HG03520 (cell line): ENCODE measurements around the gene ADAM8.

ENCODE experiments used
- ATAC-seq: cut with Tn5 transposase; IDR thresholded peaks from one replicate; pipeline ENCODE4 v1.9.1; 2021; ENCODE audit warnings: mild to moderate bottlenecking, moderate library complexity; ENCODE audit not compliant: unreplicated experiment

The ADAM8 gene

DNA sequence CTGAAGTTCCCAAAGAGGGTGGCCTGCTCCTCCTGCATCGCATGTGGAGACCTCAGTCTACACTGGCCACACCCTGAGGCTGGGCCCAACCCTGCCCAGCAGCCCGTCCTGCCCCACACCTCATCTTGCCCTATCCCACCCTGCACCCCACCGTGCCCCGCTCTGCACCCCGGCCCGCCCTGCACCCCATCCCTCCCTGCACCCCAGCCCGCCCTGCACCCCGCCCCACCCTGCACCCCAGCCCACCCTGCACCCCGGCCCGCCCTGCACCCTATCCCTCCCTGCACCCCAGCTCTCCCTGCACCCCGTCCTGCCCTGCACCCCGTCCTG, 24.5 kb downstream of the ADAM8 start:
- ATAC-seq = no peak

DNA sequence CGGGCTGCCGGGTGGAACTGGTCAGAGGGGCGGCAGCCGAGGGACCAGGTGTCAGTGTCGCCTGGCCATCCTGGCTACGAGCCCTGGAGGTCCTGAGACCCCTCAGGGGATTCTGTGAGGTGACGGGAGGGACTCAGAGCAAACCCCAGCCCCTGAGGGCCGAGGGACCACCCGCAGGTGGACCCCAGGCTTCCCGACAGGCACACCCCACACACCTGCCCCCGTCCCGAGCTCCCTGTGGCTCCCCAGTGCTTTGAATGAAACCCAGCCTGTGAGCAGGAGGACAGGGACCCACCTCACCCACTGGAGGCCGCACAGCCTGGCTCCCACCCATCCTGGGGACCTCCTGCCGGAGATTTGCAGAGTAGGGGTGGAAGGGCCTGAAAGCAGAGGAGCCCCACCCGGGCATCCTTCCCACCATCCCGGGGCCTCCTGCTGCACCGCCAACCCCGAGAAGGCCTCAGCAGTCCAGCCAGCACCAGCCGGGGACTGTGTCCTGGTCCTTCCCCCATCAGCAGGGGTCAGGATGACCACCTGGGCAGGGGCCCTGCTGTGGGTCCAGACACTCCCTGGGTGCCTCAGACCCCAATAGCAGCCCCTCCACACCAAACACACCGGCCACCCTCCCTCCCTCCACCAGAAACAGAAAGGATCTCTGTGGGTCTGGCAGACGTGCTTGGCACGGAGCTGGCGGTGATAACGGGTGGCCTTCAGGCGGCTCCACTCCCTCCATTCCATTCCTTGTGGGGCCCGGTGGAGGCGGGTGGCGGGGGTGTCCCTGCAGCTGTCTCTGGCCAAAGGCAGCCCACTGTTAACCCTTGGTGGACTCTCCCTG, 25.1 kb downstream of the ADAM8 start:
- ATAC-seq = no peak

DNA sequence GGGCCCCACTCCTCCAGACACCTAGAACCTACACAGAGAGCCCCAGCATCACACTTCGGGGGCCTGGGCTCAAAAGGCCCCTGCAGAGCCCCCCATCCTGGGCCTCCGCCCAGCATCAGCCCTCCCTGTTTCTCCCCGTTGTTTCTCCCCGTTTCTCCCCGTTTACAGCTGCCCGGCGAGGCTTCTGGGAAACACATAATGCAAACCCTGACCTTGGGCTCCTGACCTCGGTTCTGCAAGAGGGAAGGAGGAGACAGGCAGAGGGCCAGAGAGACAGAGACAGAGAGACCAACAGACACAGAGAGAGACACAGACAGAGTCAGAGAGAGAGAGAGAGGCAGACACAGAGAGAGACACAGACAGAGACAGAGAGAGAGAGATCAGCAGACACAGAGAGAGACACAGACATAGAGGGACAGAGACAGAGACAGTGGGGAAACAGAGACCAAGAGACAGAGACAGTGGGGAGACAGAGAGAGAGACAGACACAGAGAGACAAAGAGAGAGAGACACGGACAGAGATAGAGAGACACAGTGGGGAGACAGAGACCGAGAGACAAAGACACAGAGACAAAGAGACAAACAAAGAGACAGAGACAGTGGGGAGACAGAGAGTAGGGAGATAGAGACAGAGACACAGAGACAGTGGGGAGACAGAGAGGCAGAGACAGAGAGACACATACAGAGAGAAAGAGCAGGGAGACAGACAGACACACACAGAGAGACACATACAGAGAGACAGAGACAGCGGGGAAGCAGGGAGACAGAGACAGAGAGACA, 26.5 kb downstream of the ADAM8 start:
- no peak for ATAC-seq

DNA sequence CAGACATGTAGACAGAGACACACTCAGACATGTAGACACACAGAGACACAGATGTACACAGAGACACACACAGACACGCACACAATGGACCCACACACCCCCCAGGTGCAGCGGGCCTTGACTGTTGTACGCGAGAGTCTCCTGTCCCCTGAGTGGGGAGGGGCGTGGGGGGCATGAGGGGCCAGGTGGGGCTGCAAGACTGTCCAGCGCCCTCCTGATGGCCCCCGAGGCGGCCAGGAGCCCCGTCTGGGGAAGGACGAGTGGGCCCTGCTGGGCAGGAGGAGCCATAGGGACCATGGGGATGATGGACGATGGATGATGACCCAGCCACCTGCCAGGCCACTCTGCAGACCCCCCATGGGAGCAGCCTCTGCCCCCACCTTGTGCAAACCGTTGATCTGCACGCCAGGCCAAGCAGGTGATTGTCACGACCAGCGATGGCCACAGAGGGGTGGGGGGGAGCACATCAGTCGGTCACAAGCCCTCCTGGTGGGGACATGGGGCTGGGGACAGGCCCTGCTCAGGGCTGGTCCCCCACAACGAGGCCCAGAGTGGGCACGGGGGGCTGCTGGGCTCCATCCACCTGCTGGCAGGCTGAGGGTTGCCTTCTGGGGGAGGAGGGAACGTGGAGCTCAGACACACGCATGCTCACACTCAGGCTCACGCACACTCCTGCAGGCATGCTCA, 27.4 kb downstream of the ADAM8 start:
- no peak for ATAC-seq

DNA sequence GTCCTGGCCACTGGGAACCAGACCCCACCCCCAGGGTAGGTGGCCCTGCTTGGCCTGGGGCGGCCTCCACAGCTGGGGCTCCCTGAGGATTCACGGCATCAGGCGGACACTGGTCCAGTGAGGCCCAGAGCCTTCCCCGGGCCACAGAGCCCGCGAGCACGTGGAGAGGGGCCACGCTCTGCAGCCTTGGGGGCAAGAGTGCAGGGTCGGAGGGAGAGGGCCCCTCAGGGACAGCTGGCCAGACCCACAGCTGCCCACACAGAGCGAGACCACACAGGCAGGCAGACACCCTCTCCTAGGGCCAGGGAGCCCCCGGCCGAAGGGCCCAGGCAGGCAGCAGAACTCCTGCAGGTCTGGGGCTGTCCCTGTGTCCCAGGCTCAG, 28.3 kb downstream of the ADAM8 start:
- no peak for ATAC-seq

DNA sequence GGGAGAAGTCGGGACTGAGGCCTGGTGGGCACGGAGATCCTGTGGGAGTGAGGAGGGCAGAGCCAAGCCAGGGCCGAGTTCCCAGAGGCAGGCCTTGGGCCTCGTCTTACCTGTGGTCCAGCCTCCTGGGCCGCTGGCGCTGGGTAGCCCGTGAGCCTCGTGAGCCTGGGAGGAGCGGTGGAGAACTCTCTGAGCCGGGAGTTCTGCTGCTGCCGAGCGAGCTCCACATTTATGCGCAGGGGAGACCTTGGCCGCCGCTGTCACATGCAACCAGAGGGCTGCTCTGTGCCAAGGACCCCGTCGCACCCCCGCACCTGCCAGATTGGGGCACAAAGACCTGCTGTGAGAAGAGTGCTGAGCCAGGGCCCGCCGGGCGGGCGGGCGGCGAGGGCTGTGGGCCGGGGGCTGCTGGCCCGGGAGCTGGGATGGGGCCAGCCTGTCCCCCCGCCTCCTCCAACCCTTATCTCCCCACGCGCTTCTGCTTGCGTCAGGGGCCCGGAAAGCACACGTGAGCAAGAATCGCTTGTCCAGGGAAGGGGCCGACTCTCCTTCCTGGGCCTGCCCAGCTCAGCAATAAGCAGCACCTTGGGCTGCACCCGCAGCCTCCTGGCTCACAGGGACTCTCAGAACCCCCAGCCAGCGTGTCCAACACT, 28.9 kb downstream of the ADAM8 start:
- ATAC-seq = no peak

DNA sequence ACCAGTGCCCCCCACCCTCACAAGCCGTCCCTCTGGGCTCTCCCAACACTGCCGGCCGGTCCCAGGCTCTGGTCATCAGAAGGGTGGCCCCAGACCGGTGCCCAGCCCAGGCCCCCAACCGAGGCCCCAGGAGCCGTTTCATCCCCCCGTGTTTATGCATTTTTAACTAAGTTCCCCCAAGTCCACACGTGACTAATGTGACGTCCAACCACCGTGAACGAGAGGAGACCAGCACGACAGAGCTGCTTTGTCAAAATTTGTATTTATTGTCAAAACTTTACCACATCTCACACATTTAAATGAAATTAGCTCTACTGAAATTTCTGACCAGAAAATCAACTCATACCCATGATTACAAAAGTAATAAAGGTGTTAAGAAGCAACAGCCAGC, 30.4 kb downstream of the ADAM8 start:
- no peak for ATAC-seq

DNA sequence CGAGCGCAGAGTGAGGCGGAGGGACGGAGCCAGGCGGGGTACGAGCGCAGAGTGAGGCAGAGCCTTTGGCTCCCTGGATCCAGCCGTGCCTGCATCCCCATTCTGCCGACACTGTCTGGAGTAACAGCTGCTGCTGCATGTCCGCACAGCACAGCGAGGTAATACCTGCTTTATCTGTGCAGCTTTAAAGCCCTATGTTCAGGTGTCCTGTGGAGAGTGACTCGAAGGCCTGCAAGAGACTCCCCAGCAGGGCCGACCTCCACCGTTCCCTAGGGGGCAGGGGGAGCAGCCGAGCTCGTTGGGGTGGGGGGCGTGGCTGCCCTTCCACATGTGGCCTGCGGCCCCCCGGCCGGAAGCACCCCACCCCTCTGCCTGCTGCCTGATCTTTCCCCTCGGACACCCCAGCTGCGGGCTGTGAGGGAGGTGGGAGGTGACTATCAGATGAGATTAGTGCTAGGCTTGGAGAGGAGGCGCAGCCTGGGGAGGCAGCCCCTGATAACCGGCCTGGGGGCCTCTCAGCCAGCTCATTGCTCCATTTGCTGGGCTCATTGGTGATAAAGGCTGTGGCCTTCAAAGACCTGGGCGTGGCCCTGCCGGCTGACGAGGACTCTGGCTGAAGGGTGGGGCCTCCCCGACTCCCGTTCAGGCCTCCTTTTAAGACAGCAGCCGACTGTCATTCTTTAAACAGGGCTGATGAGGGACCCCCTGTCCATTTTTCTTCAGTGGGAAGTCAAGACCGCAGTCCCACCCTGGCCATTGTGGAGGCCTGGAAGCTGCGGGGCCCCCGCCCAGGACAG, 31.0 kb downstream of the ADAM8 start:
- no peak for ATAC-seq

DNA sequence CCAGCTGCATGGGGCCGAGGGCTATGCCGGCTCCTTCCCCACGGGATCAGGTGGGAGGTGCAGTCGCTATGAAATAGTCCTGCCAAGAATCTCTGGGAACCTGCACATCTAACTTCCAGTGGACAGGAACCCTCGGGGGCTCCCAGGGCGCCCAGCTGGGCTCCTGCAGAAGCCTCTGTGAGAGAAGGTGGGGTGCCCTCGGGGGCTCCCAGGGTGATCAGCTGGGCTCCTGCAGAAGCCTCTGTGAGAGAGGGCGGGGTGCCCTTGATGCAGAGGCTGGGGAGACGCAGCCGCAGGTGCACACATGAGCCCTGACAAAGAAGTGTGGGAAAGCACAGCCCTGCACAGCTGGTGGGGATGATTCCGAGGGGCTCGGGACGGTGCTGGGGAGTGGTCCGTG, 33.1 kb downstream of the ADAM8 start:
- ATAC-seq = no peak

DNA sequence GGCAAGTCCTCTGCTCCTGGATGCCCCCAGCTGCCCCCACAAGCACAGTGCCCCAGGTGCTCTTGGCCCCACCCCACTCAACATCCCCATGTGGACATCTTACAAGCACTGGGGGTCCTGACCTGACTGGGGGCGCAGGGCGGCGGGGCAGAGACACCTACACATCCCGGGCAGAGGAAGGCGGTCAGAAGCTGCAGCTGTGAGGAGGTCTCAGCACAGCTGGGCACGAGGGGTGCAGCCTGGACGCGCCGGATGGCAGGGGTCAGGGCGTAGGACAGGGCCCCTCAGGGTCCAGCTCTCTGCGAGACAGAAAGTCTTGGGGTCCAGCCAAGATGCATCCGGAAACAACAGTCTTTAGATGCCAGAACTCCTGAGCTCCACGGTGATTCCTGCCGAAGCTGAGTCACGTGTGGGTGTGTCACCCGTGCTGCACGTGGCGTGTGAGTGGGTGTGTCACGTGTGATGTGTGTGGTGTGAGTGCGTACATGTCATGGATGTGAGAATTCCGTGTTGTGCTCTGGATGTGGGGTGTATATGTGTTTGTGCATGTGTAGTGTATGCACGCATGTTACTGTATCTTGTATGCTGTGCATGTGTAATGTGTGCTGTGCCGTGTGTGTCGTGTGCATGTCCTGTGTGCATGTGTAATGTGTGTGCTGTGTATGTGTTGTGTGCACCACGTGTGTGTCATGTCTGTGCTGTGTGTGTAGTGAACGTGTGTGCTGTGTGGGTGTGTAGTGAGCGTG, 33.9 kb downstream of the ADAM8 start:
- ATAC-seq = no peak

DNA sequence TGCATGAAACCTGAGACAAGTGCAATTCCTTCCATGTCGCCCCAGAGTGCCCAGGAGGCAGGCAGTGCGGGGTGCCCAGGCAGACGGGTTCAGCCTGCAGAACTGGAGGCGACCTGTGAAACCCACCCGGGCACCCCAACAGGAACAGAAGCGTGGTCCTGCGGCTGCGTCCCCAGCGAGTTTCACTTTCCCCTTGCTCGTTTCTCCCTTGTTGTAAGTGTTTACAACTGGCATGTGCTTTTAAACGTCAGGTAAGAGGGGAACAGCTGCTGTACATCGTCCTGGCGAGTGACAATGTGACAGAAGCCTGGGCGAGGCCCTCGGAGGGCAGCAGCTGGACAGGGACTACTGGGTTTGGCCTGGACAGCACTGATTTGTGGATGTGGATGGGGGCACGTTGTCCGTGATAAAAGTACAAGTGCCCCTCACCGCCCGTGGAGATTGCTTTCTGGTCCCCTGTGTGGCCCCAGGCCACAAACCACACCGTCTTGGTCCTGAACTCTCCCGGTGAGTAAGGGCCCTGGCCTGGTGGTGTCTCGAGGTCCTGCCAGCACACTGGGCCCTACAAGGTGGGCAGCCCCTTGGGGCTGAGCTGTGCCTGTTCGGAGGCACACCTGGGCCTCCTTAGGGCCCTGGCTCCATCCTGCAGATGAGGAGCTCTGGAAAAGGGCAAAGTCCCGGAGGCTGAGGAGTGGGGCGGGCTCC, 35.0 kb downstream of the ADAM8 start:
- ATAC-seq = peak; percentile 42

DNA sequence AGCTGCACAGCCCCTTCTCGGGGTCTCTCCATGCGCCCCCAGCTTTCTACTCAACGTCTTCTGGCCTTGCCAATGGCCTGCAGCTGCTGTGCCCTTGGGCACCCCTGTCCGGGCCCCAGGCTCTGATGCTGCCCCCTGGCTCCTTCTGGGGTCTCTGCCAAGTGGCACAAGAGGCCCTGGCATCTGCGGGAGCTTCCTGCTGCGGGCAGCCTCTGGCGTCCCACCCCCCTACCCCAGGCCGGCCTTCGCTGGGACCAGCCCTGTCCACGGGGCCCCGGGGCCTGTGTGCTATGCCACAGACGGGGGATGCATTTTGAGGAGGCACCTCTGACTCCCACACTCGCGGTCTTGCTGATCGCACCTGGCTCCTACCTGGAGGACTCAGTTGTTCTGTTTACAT, 36.7 kb downstream of the ADAM8 start:
- ATAC-seq = no peak

DNA sequence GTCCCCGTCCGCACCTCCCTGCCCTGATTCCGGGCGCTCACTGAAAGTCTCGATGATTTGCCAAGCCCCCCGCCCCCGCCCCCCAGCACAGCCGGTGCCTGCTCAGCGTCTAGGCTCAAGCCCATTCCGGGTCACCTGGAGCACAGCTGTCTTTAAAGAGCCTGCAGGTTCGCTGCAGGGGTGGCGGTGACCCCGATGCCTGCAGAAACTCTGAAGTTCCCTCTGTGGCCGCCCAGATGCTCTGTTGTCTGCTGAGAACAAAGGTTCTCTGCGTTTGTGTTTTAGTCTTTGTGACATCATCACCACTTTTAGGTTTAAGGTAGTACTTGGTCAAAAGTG, 38.2 kb downstream of the ADAM8 start:
- no peak for ATAC-seq

DNA sequence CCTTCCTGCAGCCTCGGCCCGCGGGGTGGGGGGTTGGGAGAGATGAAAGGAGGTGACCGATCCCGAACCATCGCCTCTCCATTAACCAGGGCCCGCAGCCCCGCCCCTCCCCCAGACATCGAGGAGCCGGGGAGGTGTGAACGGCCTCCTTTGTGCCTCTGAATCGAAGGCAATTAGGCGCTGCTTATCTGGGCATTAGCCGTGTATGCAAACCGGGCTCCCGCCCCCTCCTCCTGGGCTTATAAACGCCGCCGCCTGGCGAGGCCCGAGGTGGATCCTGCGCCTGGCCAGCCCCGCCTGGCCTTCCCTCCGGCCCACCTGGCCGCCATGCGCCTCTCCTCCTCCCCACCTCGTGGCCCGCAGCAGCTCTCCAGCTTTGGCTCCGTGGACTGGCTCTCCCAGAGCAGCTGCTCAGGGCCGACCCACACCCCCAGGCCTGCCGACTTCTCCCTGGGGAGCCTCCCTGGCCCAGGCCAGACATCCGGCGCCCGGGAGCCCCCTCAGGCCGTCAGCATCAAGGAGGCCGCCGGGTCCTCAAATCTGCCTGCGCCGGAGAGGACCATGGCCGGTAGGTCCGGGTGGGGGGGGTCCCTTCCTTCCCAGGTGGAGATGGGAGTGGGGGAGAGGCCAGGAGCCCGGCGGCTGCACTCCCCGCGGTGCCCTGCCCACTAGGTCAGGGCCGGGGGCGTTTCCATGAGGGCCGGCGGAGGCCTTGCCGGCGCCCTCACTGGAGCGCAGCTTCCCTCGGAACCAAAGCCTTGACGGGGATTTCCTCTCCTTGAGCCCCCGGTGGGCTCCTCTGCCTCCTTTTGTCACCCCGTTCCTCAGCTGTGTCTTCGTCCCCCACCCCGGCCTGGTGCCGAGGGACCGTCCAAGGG, 38.8 kb downstream of the ADAM8 start, which contains the start of gene VENTX:
Gene VENTX (plus strand): TSS at position 268 of the 878 bp plus-strand sequence. CDS start 60 bp downstream, at position 328.
- no peak for ATAC-seq

DNA sequence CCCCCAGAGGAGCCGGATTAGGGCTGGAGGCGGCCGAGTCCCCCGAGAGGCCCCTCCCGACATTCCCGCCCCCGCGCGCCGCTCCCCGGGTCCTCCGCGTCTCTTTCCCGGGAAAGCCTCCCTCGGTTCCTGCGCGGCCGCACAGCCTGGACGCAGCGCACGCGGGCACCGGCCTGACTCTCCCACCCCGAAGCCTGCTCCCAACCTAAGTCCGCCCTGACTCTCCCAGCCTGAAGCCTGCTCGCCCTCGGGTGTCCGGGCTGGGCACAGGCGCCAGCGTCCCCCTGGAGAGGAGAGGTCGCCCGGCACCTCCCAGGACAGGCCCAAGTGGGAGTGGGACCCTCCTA, 39.5 kb downstream of the ADAM8 start:
- ATAC-seq = no peak

DNA sequence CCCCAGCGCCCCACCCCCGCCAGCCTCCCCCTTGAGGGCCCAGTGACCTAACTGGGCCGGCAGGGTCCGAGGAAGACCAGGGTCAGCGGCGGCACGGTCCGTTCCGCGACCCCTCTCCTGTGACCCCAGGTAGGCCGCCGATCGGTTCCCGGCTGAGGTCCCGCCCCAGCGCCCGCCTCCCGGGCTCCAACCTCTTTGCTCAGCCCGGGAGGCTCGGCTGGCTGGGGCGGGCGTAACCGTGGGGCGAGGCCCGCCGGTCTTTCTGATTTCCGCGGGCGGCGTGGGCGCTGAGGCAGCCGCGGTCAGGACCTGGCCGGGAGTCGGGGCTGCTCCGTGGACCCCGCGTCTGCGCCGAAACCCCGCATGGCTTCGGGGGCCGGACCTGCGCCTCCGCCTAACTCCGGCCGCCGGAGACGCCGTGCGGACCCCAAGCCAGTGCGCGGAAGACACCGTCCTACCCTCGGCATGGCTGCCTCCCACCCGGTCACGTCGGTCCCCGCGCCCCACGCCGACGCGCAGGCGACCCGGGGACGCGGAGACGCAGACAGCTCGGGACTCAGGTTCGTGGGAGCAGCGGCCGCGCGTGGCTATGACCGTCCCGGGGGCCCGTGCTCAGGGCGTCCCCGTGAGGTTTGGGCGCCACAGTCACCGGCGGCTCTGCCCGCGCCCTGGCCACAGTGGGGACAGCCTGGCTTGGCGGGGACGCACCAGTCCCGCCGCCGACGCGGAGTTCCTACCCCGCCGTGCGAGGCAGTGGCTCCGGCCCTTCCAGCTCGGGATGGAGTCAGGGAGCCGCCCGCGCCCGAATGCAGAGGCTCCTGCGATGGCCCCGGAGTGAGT, 40.0 kb downstream of the ADAM8 start:
- ATAC-seq = no peak

DNA sequence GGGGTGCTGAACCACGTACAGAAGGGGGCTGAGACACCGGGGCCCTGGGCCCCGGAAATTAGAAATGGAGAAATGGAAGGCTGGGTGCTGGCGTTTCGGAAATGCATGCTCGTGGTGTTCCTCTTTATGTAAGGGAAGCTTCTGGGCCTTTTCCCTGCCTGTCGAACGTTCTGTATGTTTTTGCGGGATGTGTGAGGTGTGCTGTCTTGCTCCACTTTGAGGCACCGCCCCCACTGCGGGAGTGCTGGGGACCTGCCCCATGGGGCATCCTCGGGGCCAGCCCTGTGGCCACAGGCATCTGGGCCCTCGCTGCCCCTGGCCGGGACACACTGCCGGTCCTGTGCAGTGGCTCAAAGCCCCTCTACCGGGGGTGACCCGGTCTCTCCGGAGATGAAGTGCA, 40.7 kb downstream of the ADAM8 start:
- no peak for ATAC-seq
